HG02852 (cell line): ENCODE measurements around the gene HEATR5A.
"Not testable (repeated sequence)": the region's sequence is repeated elsewhere in the genome, so short reads cannot be mapped to it uniquely, and the experiment has no call there.

Experiments
- ATAC-seq: cut with Tn5 transposase; IDR thresholded peaks from one replicate; pipeline ENCODE4 v1.9.1; 2021; ENCODE audit warnings: mild to moderate bottlenecking, moderate library complexity; ENCODE audit not compliant: unreplicated experiment

The HEATR5A gene

GRCh38 chr14:31287294-31287972, 132.9 kb downstream of the HEATR5A start:
- no peak for ATAC-seq

GRCh38 chr14:31286456-31287293, 133.7 kb downstream of the HEATR5A start:
- ATAC-seq, result no peak

- ATAC-seq, result peak; percentile 80
Observed at GRCh38 chr14:31283578-31284252, 136.6 kb downstream of the HEATR5A start.

GRCh38 chr14:31283153-31283552, 137.2 kb downstream of the HEATR5A start:
- peak; percentile 13 for ATAC-seq

GRCh38 chr14:31280871-31281220, 139.5 kb downstream of the HEATR5A start:
- ATAC-seq, result no peak

- ATAC-seq, result no peak
Observed at GRCh38 chr14:31280132-31280870, 140.0 kb downstream of the HEATR5A start.

GRCh38 chr14:31278883-31279282, 141.5 kb downstream of the HEATR5A start:
- ATAC-seq, result no peak

GRCh38 chr14:31277085-31277484, 143.3 kb downstream of the HEATR5A start:
- ATAC-seq, result no peak

GRCh38 chr14:31276417-31276816, 143.9 kb downstream of the HEATR5A start:
- not testable (repeated sequence) for ATAC-seq

- ATAC-seq, result no peak
Observed at GRCh38 chr14:31275731-31276130, 144.6 kb downstream of the HEATR5A start.

- ATAC-seq, result no peak
Observed at GRCh38 chr14:31271648-31272047, 148.7 kb downstream of the HEATR5A start.

- no peak for ATAC-seq
Observed at GRCh38 chr14:31270196-31270772, 150.1 kb downstream of the HEATR5A start.

- ATAC-seq, result no peak
Observed at GRCh38 chr14:31269634-31270195, 150.6 kb downstream of the HEATR5A start.

GRCh38 chr14:31268216-31268615, 152.1 kb downstream of the HEATR5A start:
- no peak for ATAC-seq

- ATAC-seq, result no peak
Observed at GRCh38 chr14:31266437-31267331, 153.7 kb downstream of the HEATR5A start.

- ATAC-seq, result no peak
Observed at GRCh38 chr14:31265701-31266398, 154.5 kb downstream of the HEATR5A start.

GRCh38 chr14:31263485-31264133, 156.7 kb downstream of the HEATR5A start:
- no peak for ATAC-seq
